ENCODE data around the gene ACTG1. TPM values are rescaled to one million over a fixed set of nuclear protein-coding genes. Genes with fewer than 3 reads are reported as not detected.

Gene ACTG1
- total RNA-seq, 4 donors from 2014 or later: 2,510 to 3,878 (median 3,203) TPM

DNA sequence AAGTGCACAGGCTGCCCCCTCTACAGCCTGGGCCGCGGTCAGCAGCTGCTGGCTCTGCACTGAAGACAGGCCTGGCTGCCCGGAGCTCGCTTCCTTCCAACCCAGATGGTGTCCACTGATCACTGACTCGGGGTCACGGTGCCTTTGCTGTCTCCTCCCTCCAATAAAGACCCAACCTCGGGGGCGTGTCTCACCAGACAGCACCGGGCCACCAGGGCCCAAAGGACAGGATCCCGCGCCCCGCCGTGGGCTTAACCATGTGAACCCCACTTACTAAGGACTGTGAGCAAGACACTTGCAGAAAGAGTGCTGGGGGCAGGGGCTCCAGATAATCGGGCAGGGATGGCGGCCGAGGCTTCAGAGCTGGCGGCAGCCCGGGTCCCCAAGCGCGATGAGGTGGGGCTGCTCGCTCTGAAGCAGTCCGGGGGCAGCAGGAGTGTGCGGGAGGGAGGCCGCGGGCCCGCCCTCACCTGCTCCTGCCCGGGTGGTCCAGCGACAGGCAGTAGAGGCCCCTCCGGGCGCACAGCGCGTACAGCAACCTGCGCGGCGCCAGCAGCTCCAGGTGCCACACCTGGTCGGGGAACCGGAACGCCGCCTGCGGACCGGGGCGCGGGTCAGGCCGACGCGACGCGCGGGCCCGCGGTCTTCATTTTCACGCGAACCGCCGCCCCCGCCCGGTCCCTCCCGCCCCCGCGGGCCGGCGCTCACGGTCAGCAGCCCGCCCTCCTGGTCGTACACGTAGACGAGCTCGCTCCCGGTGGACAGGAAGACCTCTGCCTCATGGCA is 39.1 kb upstream of the ACTG1 start:
- H3K27ac ChIP-seq: peak overlapping the region; percentile 85 to 98 (median 88)
- H3K4me3 ChIP-seq: peak overlapping the region; percentile 91 to 100 (median 98)
- DNase-seq: peak; percentile 33 to 69 (median 67)
- no peaks in the 10 kb centered on the region for H3K9me3 ChIP-seq
- no peaks in the 10 kb centered on the region for H3K27me3 ChIP-seq
- peaks cover 4 to 34% (median 24%) of the 10 kb centered on the region in 4 donors for H3K4me1 ChIP-seq
- no peak for TF ChIP-seq POLR2A (IDR thresholded peaks at IDR 0.05)
- TF ChIP-seq, protein P1, sequence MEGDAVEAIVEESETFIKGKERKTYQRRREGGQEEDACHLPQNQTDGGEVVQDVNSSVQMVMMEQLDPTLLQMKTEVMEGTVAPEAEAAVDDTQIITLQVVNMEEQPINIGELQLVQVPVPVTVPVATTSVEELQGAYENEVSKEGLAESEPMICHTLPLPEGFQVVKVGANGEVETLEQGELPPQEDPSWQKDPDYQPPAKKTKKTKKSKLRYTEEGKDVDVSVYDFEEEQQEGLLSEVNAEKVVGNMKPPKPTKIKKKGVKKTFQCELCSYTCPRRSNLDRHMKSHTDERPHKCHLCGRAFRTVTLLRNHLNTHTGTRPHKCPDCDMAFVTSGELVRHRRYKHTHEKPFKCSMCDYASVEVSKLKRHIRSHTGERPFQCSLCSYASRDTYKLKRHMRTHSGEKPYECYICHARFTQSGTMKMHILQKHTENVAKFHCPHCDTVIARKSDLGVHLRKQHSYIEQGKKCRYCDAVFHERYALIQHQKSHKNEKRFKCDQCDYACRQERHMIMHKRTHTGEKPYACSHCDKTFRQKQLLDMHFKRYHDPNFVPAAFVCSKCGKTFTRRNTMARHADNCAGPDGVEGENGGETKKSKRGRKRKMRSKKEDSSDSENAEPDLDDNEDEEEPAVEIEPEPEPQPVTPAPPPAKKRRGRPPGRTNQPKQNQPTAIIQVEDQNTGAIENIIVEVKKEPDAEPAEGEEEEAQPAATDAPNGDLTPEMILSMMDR (IDR thresholded peaks at IDR 0.05): no peak
- H3K36me3 ChIP-seq: peaks cover 0 to 33% (median 0%) of the 10 kb centered on the region in 3 donors

GRCh38 chr17:81550830-81551457 is 38.3 kb upstream of the ACTG1 start:
- Histone ChIP-seq H3K36me3 (peaks cover 0 to 40% (median 0%) of the 10 kb centered on the region in 3 donors), H3K9me3 (no peaks in the 10 kb centered on the region), H3K27ac (peak overlapping the region in 1 of 4 donors; percentile 98), H3K27me3 (no peaks in the 10 kb centered on the region), H3K4me1 (peaks cover 0 to 29% (median 23%) of the 10 kb centered on the region in 4 donors), H3K4me3 (peak overlapping the region; percentile 91 to 100 (median 98))
- no peak for DNase-seq
- TF ChIP-seq POLR2A (IDR thresholded peaks at IDR 0.05): no peak
- TF ChIP-seq, protein P1 (IDR thresholded peaks at IDR 0.05): no peak

- Histone ChIP-seq H3K36me3 (peaks cover 0 to 46% (median 0%) of the 10 kb centered on the region in 3 donors), H3K27me3 (no peaks in the 10 kb centered on the region), H3K27ac (no peak overlapping the region), H3K9me3 (no peaks in the 10 kb centered on the region), H3K4me3 (no peak overlapping the region), H3K4me1 (peaks cover 0 to 26% (median 18%) of the 10 kb centered on the region in 4 donors)
- TF ChIP-seq, protein P1 (IDR thresholded peaks at IDR 0.05): no peak
- TF ChIP-seq POLR2A (IDR thresholded peaks at IDR 0.05): no peak
- no peak for DNase-seq
These were observed 37.7 kb upstream of the ACTG1 start for GRCh38 chr17:81550285-81550684.

DNA sequence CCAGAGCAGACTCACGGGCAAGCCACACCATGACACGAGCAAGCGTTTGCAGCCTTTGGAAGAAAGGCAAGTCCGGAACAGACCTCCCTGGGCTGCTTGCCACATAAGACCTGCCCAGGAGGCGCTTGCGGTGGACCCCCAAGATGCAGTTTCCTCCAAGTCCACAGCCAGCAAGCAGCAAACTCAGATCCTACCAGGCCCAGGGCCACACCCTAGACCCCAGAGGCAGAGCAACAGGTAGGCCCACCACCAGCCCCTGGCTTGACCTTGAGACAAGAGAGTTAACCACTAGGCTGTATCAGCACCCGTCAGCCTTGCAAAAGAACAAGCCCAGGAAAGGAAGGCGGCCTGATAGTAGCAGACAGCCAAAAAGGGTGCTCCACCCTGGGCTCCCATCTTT is 37.2 kb upstream of the ACTG1 start:
- H3K4me3 ChIP-seq: no peak overlapping the region
- H3K4me1 ChIP-seq: peaks cover 0 to 26% (median 18%) of the 10 kb centered on the region in 4 donors
- H3K27ac ChIP-seq: no peak overlapping the region
- TF ChIP-seq POLR2A (IDR thresholded peaks at IDR 0.05): no peak
- TF ChIP-seq, protein P1 (IDR thresholded peaks at IDR 0.05): no peak
- H3K36me3 ChIP-seq: peaks cover 0 to 51% (median 0%) of the 10 kb centered on the region in 3 donors
- H3K9me3 ChIP-seq: no peaks in the 10 kb centered on the region
- H3K27me3 ChIP-seq: no peaks in the 10 kb centered on the region
- DNase-seq: no peak

GRCh38 chr17:81549031-81549557 is 36.5 kb upstream of the ACTG1 start:
- Histone ChIP-seq H3K4me3 (no peak overlapping the region), H3K36me3 (peaks cover 0 to 58% (median 0%) of the 10 kb centered on the region in 3 donors), H3K4me1 (peaks cover 0 to 25% (median 18%) of the 10 kb centered on the region in 4 donors), H3K27ac (no peak overlapping the region), H3K27me3 (no peaks in the 10 kb centered on the region), H3K9me3 (no peaks in the 10 kb centered on the region)
- no peak for TF ChIP-seq POLR2A (IDR thresholded peaks at IDR 0.05)
- TF ChIP-seq, protein P1 (IDR thresholded peaks at IDR 0.05): no peak
- no peak for DNase-seq

Measured in Peyer's patch (tissue), 4 donors.